ENCODE measurements around the gene NUFIP1.

GRCh38 chr13:44932171-44932849 is 57.0 kb downstream of the NUFIP1 start:
- TF ChIP-seq ARNT (IDR thresholded peaks at IDR 0.05) = no peak
- no peak for TF ChIP-seq HDGF (IDR thresholded peaks at IDR 0.05; ENCODE audit: borderline replicate concordance)
- TF ChIP-seq, protein P1, sequence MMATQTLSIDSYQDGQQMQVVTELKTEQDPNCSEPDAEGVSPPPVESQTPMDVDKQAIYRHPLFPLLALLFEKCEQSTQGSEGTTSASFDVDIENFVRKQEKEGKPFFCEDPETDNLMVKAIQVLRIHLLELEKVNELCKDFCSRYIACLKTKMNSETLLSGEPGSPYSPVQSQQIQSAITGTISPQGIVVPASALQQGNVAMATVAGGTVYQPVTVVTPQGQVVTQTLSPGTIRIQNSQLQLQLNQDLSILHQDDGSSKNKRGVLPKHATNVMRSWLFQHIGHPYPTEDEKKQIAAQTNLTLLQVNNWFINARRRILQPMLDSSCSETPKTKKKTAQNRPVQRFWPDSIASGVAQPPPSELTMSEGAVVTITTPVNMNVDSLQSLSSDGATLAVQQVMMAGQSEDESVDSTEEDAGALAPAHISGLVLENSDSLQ (IDR thresholded peaks at IDR 0.05) = no peak
